GM18868 (cell line): ENCODE data around the gene PGAM1.
"Not testable (repeated sequence)": the region's sequence is repeated elsewhere in the genome, so short reads cannot be mapped to it uniquely, and the experiment has no call there.

Experiments used
- ATAC-seq: cut with Tn5 transposase; IDR thresholded peaks from one replicate; pipeline ENCODE4 v1.9.1; 2021; ENCODE audit warnings: mild to moderate bottlenecking, moderate library complexity; ENCODE audit not compliant: unreplicated experiment

Gene PGAM1

DNA sequence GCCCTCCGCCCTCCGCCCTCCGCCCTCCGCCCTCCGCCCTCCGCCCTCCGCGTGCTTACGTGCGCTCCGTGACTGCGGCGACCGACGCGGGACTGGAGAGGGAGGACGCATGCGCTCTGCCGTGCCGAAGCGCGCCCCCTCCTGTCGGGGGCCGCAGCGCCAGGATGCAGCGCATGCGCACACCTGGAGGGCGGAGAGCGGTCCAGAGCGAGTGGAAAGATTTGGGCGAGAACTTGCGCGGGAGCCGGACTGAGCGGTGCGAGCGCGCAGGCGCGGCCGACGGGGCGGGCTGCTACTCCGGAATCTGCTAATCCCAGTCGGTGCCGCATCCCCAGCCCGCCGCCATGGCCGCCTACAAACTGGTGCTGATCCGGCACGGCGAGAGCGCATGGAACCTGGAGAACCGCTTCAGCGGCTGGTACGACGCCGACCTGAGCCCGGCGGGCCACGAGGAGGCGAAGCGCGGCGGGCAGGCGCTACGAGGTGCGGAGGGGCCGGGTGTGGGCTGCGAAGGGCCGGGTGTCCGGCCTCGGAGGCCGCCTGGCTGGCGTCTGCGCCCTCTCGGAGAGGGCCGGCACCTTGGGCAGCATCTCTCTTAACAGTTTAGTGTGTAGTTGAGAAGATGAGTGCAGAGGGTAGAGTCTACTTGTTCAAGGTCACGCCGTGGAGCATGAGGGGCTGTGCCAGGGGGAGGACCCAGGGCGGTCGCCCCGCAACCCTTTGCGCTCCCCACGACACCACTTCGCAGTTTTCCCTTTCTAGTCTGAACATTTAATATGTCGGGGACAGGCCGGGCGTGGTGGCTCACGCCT lies at the start of gene PGAM1:
Gene PGAM1 (plus strand): TSS at position 228 of the 812 bp plus-strand sequence. CDS start 117 bp downstream, at position 345.
- peak; percentile 84 for ATAC-seq

DNA sequence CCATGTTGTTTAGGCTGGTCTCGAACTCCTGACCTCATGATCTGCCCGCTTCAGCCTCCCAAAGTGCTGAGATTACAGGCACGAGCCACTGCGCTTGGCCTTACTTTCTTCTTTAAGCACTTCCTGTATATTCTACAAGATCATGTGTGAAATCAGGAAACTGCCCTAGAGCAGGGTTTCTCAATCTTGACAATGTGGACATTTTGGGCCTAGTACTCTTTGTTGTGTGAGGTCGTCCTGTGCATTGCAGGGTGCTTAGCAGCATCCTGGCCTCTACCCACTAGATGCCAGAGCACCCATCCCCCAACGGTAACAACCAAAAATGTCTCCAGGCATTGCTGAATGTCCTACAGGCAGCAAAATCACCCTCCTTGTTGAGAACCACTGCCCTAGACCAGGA lies 49.6 kb upstream of the PGAM1 start:
- no peak for ATAC-seq

DNA sequence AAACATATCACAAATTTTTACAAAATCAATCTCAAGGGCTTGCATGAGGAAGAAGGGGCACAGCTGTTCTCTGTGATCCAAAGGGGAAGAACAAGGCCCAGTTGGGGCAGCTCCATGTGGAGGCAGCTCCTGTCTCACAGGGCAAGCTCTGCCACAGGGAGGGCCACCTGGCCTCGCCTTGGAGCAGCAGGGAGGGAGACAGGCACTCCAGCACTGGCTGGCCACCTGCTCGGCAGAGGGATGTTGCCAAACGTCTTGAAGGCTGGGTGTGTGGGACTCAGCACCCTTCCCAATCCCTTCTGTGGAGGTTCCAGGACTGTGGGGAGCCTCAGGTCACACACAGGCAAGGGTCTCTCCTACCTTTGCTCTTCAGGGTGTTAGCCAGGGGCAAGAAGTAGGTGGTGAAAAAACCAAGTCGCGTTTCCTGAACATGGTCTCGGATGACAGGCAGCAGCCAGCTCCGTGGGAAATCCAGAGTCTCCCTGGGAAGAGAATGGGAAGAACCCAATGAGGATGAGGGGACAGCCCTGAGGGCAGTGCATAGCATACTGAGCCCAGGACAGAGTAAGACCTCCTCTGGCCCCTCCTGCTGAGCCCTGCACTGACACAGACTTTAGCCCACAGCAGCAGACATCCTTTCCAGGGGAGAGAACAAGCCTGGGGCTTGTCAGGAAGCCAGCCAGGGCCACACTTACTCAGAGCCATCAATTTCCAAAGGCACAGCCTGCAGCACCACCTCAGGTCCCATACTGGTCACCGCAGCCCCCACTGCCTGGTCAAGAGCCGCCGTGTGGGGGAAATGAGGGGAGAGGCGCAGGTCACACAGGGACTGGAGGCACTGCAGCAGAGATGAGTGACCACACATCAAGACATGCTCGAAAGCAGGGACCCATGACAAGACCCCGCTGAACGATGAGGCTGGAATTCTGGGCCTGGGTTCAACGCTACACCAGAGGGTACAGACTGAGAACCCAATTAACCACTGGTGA lies 46.8 kb upstream of the PGAM1 start:
- no peak for ATAC-seq

DNA sequence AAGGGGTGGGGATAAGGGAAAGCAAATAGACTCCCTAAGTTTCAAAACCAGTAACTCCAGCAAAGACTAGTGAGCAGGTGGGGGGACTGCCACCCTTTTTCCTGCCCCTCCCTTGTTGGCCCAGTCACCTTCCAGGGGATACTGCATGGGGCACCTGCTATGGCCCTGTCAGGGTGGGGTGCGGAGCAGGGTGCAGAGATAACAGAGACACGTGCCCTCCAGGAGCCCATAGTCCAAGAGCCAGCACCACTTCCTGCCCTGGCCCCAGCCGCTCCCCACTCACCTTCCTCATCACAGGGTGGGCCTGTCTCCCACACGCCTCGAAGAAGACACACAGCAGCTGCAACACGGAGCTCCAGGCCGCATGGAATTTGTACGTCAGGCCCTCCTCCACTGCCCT lies 45.5 kb upstream of the PGAM1 start:
- no peak for ATAC-seq

DNA sequence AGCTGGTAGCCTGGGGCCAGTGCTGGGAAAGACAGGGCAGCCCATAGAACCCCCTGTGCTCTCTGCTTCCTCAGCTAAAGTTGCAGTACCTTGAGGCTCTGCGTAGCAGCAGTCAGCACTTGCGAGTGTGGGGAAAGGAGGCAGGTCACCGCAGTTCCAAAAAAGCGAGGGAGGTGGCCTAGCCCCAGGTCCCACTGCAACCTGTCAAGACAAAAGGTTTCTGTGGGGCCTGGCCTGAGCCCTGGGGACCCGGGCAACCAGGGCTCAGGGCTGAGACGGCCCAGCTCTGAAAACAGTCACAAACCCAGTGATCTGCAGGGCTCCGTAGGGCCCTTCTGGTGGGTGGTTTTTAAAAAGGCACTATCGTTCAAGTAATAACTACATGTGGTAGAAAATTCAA lies 44.4 kb upstream of the PGAM1 start:
- ATAC-seq = no peak

DNA sequence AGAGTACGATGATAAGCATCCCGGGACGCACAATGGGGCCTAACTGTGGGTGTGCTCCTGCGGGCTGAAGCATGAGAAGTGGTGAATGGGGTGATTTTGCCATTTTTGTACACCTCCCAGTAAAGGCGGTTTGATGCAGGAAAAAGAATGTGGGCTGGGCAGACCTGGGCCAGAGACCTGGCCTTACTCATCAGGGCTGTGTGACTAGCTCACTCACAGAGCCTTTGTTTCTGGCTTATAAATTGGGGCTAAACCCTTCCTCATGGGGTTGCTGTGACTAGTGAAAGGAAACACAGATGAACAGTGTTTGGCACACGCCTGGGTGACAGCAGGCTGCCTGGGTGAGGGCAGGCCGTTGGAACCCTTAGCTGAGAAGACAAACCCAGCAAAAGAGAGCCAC lies 42.8 kb upstream of the PGAM1 start:
- ATAC-seq = no peak

DNA sequence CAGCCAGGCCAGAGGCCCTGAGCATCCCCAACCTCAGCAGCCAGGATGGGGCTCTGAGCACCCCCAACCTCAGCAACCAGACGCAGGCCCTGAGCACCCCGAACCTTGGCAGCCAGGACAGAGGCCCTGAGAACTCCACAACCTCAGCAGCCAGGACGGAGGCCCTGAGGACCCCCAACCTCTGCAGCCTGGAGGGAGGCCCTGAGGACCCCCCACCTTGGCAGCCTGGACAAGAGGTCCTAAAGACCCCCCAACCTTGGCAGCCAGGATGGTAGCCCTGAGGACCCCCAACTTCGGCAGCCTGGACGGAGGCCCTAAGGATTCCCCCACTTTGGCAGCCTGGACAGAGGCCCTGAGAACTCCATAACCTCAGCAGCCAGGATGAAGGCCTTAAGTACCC lies 41.8 kb upstream of the PGAM1 start:
- no peak for ATAC-seq

DNA sequence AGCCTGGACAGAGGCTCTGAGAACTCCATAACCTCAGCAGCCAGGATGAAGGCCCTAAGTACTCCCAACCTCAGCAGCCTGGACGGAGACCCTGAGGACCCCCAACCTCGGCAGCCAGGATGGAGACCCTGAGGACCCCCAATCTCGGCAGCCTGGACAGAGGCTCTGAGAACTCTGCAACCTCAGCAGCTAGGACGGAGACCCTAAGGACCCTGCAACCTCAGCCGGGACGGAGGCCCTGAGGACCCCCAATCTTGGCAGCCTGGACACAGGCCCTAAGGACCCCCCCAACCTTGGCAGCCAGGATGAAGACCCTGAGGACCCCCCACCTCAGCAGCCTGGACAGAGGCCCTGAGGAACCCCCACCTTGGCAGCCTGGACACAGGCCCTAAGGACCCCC lies 41.4 kb upstream of the PGAM1 start:
- no peak for ATAC-seq

DNA sequence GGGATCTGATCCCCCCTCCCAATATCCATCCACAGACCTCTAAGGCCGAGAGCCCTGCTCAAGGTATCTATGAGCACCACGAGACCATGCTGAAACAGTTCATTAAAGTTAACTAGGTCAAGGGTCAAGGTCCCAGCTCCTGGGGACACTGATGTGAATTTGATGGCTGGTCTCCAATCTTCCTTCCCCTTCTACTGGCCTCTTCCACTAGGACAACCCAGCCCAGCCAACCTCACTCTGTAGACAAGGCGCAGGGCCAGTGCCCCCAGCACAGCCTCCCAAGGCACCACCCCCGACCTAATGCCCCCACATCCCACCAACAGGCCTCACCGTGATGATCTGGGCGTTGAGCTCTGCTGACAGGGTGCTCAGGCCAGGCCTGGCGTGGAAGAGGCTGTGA lies 40.4 kb upstream of the PGAM1 start:
- no peak for ATAC-seq

DNA sequence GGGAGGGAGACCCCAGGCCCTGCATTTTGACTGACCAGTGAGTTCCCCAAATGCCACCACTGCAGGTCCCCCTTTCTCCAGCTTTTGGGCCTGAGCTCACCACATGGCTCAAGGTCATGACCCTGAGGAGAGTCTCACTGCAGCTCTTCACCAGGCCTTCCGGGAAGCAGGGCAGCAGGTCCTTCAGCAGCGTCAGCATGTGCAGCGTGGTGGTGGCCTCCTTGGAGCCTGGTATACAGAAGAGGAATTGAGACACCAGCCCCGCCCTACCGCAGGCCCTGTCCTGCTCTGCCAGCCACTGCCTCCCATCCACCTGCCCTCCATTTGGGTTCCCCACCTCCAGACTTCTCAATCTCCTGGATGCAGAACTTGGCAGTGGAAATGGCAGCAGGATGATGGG lies 37.8 kb upstream of the PGAM1 start:
- ATAC-seq = no peak

DNA sequence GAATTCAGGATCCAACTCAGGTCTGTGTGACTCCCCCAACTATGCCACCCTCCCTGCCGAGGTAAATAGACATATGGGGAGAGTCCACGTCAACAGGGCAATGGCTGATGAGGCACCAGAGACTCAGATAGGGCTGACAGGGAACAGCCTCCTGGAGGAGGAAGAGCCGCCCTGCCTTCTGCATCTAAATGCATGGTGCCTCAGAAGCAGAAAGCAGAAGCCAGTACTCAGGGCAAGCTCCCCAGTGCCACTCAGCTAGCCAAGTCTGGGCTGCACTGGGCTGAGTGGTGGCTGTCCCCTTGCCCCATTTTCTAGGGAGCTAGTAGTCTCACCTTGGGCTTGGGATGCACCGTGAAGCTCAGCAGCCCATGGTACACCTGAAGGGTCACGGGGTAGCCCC lies 35.9 kb upstream of the PGAM1 start:
- no peak for ATAC-seq

DNA sequence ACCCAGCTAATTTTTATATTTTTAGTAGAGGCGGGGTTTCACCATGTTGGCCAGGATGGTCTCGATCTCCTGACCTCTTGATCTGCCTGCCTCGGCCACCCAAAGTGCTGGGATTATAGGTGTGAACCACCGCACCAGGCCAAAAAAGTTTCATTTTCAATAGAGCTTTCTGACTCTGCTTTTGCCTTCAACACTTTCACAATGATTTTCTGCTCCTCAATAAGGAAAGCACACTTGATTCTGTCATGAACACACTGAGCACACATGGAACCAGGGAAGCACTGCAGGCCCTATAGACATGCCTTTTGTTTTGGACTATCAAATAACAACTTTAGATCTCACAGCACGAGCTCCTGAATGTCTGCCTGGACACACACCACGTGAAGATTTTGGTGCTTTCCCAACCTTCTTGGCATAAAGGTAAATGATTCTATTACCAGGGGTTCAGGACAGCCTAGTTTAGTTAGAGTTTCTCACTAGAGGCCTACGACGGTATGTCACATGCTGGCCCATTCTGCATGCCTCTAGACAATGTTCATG lies 32.9 kb upstream of the PGAM1 start:
- ATAC-seq = no peak

DNA sequence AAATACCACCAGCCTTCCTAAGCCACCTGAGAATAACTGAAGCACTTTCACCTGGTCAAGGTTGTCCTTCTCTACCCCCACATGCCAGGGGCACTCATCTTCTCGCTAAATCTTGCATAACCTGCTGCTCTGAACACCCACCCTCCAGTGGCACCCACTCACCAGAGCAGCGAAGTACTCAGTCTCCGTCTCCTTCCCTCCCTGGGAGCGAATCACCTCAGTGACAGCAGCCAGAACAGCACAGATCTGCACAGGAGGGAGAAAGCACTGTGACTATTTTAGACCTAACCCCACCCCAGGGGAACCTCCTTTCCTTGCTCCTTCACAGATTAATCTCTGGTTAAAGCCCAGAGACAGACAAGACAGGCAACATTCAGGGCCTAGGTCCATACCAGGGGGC lies 29.9 kb upstream of the PGAM1 start:
- no peak for ATAC-seq

DNA sequence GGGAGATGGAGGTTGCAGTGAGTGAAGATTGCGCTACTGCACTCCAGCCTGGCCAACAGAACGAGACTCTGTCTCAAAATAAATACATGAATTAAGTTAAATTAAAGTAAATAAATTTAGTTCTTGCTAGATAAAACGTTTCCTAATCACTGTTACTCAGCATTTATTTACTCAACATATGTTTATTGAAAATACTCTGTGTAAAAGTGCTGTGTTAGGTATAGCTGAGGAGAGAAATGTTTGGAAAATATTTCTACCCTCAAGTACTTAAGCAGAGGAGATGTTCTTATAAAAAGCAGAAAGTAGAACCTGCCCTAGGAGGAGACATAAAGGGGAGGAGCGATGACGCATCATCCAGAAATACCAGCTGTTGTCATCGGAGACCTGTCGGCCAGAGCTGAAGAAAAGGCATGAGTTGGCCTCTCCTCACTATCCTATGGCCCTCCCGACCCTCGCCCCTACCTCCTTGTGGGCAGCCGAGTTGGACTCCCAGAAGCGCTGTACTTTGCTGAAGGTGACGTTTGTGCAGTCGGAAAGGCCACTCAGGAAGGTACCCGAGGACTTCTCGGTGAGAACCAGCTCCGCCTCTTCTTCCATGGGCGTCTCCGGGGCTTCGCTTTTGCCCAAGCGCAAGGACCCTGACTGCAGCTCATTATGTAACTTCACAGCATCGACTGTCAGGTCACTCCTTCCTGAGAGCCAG lies 26.0 kb upstream of the PGAM1 start:
- ATAC-seq = no peak

DNA sequence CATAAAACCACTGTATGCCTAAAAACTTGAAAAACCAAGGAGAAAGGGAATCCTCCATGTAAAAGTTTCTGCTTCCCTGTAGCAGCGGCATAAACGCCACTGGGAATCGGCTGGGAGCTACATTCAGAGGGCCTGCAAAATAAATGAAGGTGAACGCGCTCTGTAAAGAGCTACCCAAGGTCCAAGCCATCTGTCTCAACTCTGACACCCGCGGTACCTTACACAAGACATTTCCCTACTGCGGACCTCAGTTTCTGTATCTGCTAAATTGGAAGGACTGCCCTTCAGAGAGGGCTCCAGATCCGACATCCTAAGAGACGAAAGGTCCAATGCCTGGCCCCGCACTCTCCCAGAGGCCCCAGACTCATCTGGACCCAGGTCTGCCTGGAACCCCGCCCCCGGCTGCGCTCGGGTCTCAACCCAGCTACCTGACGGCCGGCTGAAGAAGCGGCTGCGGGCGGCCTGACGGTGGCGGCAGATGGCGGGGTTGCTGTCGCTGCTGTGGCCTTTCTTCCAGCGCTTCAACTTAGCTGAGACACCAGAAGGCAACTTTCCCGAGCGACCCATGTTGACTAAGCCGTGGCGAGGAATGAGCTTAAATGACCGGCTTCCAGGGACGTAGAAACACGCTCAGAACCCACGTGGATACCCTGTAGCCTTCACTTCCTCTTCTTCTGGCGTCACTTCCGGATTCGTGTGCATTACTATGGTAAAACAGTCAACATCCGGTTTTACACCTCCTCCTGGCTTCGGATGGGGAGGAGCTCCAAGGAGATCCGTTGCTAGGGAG lies 25.1 kb upstream of the PGAM1 start, which contains the start of gene RRP12:
Gene RRP12 (minus strand): TSS at position 676 of the 790 bp plus-strand sequence. CDS start 109 bp downstream, at position 567.
- ATAC-seq = peak; percentile 100

DNA sequence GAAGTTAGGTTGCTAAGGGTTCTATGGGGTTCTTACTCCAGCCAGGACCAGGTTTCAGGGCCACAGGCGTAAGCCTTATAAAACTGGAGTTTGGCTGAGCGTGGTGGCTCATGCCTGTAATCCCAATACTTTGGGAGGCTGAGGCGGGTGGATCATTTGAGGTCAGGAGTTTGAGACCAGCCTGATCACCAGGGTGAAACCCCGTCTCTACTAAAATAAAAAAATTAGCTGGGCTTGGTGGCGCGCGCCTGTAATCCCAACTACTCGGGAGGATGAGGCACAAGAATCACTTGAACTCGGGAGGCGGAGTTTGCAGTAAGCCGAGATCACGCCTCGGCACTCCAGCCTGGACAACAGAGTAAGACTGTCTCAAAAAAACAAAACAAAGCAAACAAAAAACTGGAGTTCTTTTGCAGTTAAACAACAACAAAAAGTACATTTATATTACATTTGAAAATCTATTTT lies 24.5 kb upstream of the PGAM1 start:
- no peak for ATAC-seq

DNA sequence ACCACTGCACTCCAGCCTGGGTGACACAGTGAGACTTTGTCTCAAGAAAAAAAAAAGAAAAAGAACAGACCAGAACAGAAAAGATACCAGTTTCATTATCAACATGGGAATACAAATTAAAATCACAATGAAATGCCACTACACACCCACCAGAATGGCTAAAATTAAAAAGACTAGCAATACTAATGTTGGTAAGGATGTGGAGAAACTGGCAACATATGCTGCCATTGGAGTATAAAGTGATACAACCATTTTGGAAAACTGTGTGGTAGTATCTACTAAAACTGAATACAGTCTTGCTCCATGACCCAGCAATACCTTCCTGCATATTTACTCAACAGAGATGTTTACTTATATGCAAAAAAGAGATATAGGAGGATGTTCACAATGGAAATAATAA lies 21.9 kb upstream of the PGAM1 start:
- ATAC-seq = no peak

DNA sequence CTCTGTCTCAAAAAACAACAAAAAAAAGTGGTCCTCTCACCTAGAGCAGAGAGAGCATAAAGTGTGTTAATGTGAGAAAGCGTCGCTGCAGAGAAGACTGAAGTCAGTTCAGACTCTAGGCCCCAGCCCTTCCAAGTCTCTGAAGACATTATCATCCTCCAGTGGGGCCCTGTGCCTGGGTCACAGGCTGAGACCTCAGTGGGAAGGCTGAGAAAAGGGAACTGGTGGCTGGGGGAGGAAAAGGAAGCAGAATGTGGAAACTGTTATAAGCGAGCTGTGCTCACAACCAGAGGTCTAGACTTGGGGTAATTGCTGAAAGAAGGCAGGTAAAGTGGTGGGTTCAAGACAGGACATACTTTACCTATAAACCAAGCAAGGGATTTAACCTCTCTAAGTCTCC lies 19.9 kb upstream of the PGAM1 start:
- ATAC-seq = no peak

DNA sequence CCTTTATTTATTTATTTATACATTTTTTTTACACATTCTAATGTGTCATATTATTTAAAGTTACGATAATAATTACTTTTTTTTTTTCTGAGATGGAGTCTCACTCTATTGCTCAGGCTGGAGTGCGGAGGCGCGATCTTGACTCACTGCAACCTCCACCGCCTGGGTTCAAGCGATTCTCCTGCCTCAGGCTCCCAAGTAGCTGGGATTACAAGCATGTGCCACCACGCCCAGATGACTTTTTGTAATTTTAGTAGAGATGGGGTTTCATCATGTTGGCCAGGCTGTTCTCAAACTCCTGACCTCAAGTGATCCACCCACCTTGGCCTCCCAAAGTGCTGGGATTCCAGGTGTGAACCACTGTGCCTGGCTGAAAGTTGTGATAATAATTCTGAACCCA lies 19.5 kb upstream of the PGAM1 start:
- ATAC-seq = not testable (repeated sequence)
